ENCODE data around the gene WDR11.

The WDR11 gene

DNA sequence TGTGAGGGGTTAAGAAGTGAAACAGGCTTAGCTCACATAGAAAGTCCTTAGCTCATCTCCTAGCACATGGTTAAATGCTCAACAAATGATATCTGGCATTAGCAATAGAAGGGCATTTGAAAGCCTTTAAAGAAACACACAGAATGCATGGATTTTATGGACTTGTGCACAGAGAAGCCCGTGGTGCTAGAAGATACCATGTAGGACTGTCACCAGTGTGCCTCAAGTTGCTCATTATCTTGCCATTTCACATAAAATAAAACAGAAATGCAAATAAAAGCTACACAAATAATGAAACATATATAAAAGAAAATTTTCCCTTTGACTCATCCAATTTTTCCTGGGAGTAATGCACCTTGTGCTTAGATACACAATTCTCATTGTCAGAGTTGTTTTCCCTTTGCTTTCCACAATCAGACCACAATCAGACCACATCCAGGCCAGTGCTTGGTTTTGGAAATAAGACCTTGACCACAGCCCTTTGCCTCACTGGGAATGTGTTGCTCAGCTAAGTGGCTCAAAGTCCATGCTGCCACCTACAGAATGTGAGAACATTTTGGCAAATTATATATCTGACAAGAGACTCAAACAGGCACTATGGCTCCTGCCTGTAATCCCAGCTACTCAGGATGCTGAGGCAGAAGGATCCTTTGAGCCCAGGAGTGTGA is 9.5 kb upstream of the WDR11 start:
- Histone ChIP-seq H3K27me3 (ENCODE audit: control insufficient read depth in 1 of 2, insufficient read depth in 2 of 2, low read length in 2 of 2) (no peaks in the 10 kb centered on the region), H3K36me3 (ENCODE audit: control insufficient read depth in 1 of 2, insufficient read depth in 2 of 2, low read length in 2 of 2) (no peaks in the 10 kb centered on the region), H3K9me3 (ENCODE audit: control insufficient read depth in 1 of 2, low read length in 2 of 2) (no peaks in the 10 kb centered on the region), H3K27ac (ENCODE audit: low read depth, low read length) (no peak overlapping the region), H3K9ac (ENCODE audit: low read depth in 1 of 2, low read length in 2 of 2) (no peak overlapping the region), H3K4me1 (ENCODE audit: control insufficient read depth in 1 of 2, insufficient read depth in 2 of 2, low read length in 2 of 2) (peaks cover 0 to 6% of the 10 kb centered on the region in 2 donors), H3K4me3 (ENCODE audit: low read depth in 1 of 2, low read length in 2 of 2) (no peak overlapping the region)

DNA sequence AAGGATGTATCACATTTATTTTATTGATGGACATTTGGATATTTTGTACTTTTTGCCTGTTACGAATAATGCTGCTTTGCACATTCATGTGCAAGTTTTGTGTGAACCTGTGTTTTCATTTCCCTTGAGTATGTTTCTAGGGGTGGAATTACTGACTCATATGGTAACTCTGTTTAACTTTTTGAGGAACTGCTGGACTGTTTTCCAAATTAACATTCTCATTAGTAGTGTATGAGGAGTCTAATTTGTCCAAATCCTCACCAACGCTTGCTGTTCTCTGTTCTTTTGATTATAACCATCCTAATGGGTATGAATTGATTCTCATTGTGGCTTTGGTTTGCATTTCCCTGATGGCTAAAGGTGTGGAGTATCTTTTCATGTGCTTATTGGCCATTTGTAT is 3.2 kb downstream of the WDR11 start:
- Histone ChIP-seq H3K36me3 (ENCODE audit: control insufficient read depth in 1 of 2, insufficient read depth in 2 of 2, low read length in 2 of 2) (peaks cover 5 to 23% of the 10 kb centered on the region in 2 donors), H3K9me3 (ENCODE audit: control insufficient read depth in 1 of 2, low read length in 2 of 2) (no peaks in the 10 kb centered on the region), H3K27ac (ENCODE audit: low read depth, low read length) (no peak overlapping the region), H3K27me3 (ENCODE audit: control insufficient read depth in 1 of 2, insufficient read depth in 2 of 2, low read length in 2 of 2) (no peaks in the 10 kb centered on the region), H3K4me3 (ENCODE audit: low read depth in 1 of 2, low read length in 2 of 2) (no peak overlapping the region), H3K9ac (ENCODE audit: low read depth in 1 of 2, low read length in 2 of 2) (no peak overlapping the region), H3K4me1 (ENCODE audit: control insufficient read depth in 1 of 2, insufficient read depth in 2 of 2, low read length in 2 of 2) (peaks cover 5 to 17% of the 10 kb centered on the region in 2 donors)

DNA sequence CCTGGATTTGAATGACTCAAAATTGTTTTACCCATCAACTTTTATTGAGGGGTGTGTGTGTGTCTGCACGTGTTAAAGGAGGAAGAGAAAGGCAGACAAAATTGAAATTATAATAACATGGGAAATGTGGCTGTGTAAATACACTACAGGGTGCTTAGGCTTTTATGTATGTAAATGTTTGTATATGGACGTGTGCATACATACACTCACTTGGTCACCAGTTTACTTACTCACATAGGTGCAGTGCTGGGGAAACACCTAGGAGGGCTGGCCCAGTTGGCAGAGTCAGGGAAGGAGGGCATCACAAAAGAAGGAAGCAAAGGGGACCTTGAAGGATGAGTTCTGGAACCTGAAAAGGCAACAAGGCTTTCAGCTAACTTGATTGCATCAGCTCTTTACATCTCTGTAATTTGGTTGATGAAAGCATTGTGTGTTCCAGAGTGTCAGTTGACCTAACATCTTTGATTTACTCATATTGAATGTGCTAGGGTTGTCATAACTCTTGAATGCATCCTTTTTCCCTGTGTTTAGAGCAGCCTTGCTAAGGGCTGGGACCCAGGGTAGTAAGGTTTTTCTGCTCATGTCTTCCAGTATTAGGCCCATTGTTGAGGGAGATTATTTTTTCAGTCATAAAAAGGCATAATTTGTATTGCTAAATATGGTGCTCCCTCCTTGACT is 10.2 kb downstream of the WDR11 start:
- Histone ChIP-seq H3K36me3 (ENCODE audit: control insufficient read depth in 1 of 2, insufficient read depth in 2 of 2, low read length in 2 of 2) (peaks cover 12 to 53% of the 10 kb centered on the region in 2 donors), H3K27ac (ENCODE audit: low read depth, low read length) (no peak overlapping the region), H3K9ac (ENCODE audit: low read depth in 1 of 2, low read length in 2 of 2) (no peak overlapping the region), H3K9me3 (ENCODE audit: control insufficient read depth in 1 of 2, low read length in 2 of 2) (no peaks in the 10 kb centered on the region), H3K4me1 (ENCODE audit: control insufficient read depth in 1 of 2, insufficient read depth in 2 of 2, low read length in 2 of 2) (no peaks in the 10 kb centered on the region), H3K27me3 (ENCODE audit: control insufficient read depth in 1 of 2, insufficient read depth in 2 of 2, low read length in 2 of 2) (no peaks in the 10 kb centered on the region), H3K4me3 (ENCODE audit: low read depth in 1 of 2, low read length in 2 of 2) (no peak overlapping the region)

DNA sequence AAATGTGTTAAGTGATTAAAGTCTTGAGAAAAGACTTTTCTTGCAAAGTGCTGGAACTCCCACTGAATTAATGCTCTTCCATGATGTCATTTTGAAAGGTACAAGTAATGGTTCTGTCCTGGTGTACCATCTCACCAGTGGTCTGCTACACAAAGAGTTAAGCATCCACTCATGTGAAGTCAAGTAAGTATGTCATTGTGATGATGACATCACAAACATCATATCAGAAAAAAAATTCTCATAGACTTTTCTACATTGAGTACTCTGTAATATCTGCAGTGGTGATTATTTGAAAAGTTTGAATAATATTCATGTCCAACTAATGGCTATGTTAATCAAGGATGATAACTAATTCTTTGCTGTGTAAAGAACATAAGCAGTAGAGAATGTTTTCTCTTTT is 22.6 kb downstream of the WDR11 start:
- Histone ChIP-seq H3K27me3 (ENCODE audit: control insufficient read depth in 1 of 2, insufficient read depth in 2 of 2, low read length in 2 of 2) (no peaks in the 10 kb centered on the region), H3K4me1 (ENCODE audit: control insufficient read depth in 1 of 2, insufficient read depth in 2 of 2, low read length in 2 of 2) (no peaks in the 10 kb centered on the region), H3K36me3 (ENCODE audit: control insufficient read depth in 1 of 2, insufficient read depth in 2 of 2, low read length in 2 of 2) (peaks cover 26 to 47% of the 10 kb centered on the region in 2 donors), H3K4me3 (ENCODE audit: low read depth in 1 of 2, low read length in 2 of 2) (no peak overlapping the region), H3K9ac (ENCODE audit: low read depth in 1 of 2, low read length in 2 of 2) (no peak overlapping the region), H3K27ac (ENCODE audit: low read depth, low read length) (no peak overlapping the region), H3K9me3 (ENCODE audit: control insufficient read depth in 1 of 2, low read length in 2 of 2) (no peaks in the 10 kb centered on the region)

DNA sequence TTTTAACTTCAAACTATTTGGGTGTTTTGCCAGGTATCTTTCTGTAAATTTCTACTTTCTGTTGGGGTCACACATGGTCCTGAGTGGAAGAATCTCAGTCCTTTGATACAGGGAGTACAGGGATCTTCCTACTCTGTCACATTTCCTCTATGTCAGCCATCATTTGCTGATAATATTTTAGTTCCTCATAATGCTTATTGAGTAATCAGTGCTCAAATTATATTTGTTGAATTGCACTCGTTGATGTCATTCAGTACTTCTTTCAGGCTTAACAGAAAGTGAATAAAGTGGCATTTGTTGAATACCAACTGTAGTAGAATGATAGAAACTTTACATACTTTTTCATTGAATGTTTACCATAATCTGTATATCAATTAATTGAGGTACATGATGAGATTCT is 31.9 kb downstream of the WDR11 start:
- Histone ChIP-seq H3K27me3 (ENCODE audit: control insufficient read depth in 1 of 2, insufficient read depth in 2 of 2, low read length in 2 of 2) (no peaks in the 10 kb centered on the region), H3K9me3 (ENCODE audit: control insufficient read depth in 1 of 2, low read length in 2 of 2) (no peaks in the 10 kb centered on the region), H3K4me3 (ENCODE audit: low read depth in 1 of 2, low read length in 2 of 2) (no peak overlapping the region), H3K36me3 (ENCODE audit: control insufficient read depth in 1 of 2, insufficient read depth in 2 of 2, low read length in 2 of 2) (peaks cover 15 to 26% of the 10 kb centered on the region in 2 donors), H3K9ac (ENCODE audit: low read depth in 1 of 2, low read length in 2 of 2) (no peak overlapping the region), H3K4me1 (ENCODE audit: control insufficient read depth in 1 of 2, insufficient read depth in 2 of 2, low read length in 2 of 2) (no peaks in the 10 kb centered on the region), H3K27ac (ENCODE audit: low read depth, low read length) (no peak overlapping the region)

DNA sequence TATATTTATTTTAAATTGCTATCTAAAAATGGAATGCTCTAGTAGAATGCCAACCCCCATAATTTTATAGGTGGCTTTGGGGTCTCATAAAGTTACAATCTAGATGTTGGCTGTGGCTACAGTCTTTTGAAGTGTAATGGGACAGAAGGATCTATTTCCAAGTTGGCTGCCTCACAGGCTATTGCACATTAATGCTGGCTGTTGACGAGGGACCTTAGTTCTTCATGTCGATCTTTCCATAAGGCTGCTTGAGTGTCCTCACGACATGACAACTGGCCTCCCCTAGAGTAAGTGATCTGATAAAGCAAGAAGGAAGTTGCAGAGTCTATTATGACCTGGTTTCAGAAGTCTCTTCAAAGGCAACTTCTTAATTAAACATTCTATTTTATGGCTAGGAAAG is 36.3 kb downstream of the WDR11 start:
- Histone ChIP-seq H3K9me3 (ENCODE audit: control insufficient read depth in 1 of 2, low read length in 2 of 2) (no peaks in the 10 kb centered on the region), H3K27me3 (ENCODE audit: control insufficient read depth in 1 of 2, insufficient read depth in 2 of 2, low read length in 2 of 2) (no peaks in the 10 kb centered on the region), H3K4me1 (ENCODE audit: control insufficient read depth in 1 of 2, insufficient read depth in 2 of 2, low read length in 2 of 2) (no peaks in the 10 kb centered on the region), H3K36me3 (ENCODE audit: control insufficient read depth in 1 of 2, insufficient read depth in 2 of 2, low read length in 2 of 2) (peaks cover 14 to 46% of the 10 kb centered on the region in 2 donors), H3K4me3 (ENCODE audit: low read depth in 1 of 2, low read length in 2 of 2) (no peak overlapping the region), H3K27ac (ENCODE audit: low read depth, low read length) (no peak overlapping the region), H3K9ac (ENCODE audit: low read depth in 1 of 2, low read length in 2 of 2) (no peak overlapping the region)

DNA sequence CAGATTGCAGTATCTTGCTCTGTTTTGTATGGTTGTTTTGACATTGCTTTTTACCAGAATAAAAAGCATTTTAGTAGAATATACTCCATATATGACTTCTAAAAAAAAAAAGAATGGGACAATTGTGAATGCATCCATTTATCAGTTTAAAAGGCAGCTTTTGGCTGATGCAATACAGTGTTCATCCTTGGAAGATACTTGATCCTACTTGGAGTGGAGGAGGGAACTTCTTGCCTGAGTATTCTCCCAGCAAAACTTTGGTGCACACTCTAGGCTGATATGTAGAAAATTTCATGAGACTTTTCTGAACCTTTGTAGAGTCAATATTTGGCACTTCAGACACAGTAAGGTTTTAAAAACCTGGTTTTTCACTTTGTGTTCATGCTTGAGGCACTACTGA is 40.2 kb downstream of the WDR11 start:
- Histone ChIP-seq H3K4me3 (ENCODE audit: low read depth in 1 of 2, low read length in 2 of 2) (no peak overlapping the region), H3K36me3 (ENCODE audit: control insufficient read depth in 1 of 2, insufficient read depth in 2 of 2, low read length in 2 of 2) (peaks cover 11 to 49% of the 10 kb centered on the region in 2 donors), H3K27me3 (ENCODE audit: control insufficient read depth in 1 of 2, insufficient read depth in 2 of 2, low read length in 2 of 2) (no peaks in the 10 kb centered on the region), H3K4me1 (ENCODE audit: control insufficient read depth in 1 of 2, insufficient read depth in 2 of 2, low read length in 2 of 2) (no peaks in the 10 kb centered on the region), H3K9ac (ENCODE audit: low read depth in 1 of 2, low read length in 2 of 2) (no peak overlapping the region), H3K9me3 (ENCODE audit: control insufficient read depth in 1 of 2, low read length in 2 of 2) (no peaks in the 10 kb centered on the region), H3K27ac (ENCODE audit: low read depth, low read length) (no peak overlapping the region)

DNA sequence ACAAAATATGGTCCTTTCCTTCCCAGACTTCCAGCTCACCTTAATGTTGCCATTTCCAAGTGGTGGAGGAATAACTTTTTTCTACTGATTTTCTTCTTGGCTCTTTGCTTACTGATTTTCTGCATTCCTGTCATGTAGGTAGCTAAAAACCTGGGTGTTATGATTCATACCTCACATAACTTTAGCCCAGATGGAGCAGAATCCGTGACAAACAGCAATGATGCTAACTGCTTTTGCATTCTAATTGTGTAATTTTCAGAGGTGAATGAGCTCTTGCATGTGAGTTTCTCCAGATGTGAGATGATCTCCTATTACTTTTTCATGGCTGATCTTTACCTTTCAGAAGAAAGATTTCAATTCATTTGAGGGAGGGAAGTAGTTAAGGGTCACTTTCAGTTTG is 43.4 kb downstream of the WDR11 start:
- Histone ChIP-seq H3K36me3 (ENCODE audit: control insufficient read depth in 1 of 2, insufficient read depth in 2 of 2, low read length in 2 of 2) (peaks cover 9 to 56% of the 10 kb centered on the region in 2 donors), H3K9me3 (ENCODE audit: control insufficient read depth in 1 of 2, low read length in 2 of 2) (no peaks in the 10 kb centered on the region), H3K27me3 (ENCODE audit: control insufficient read depth in 1 of 2, insufficient read depth in 2 of 2, low read length in 2 of 2) (no peaks in the 10 kb centered on the region)

DNA sequence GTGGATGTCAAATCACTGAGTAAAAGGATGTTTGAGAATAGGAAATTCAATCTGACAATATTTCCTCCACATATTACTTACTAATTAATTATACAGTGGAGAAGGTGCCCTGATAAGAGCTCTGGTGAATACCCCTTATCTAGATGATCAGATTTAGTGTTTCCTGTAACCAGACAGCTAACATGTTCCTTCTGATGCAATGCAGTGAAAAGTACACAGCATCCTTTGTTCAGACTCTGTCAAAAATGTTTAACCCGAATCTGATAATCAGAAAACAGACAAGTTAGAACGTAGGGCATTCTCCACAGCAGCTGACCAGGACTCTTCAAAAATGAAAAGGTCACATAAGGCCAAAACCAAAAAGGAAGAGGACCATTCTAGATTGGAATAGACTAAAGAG is 46.2 kb downstream of the WDR11 start:
- no peak overlapping the region for H3K27ac ChIP-seq (ENCODE audit: low read depth, low read length)
- no peaks in the 10 kb centered on the region for H3K4me1 ChIP-seq (ENCODE audit: control insufficient read depth in 1 of 2, insufficient read depth in 2 of 2, low read length in 2 of 2)
- peaks cover 21 to 54% of the 10 kb centered on the region in 2 donors for H3K36me3 ChIP-seq (ENCODE audit: control insufficient read depth in 1 of 2, insufficient read depth in 2 of 2, low read length in 2 of 2)
- no peaks in the 10 kb centered on the region for H3K9me3 ChIP-seq (ENCODE audit: control insufficient read depth in 1 of 2, low read length in 2 of 2)
- H3K27me3 ChIP-seq (ENCODE audit: control insufficient read depth in 1 of 2, insufficient read depth in 2 of 2, low read length in 2 of 2) = no peaks in the 10 kb centered on the region
- no peak overlapping the region for H3K4me3 ChIP-seq (ENCODE audit: low read depth in 1 of 2, low read length in 2 of 2)
- H3K9ac ChIP-seq (ENCODE audit: low read depth in 1 of 2, low read length in 2 of 2) = no peak overlapping the region

More for the DNA sequence above, 43.4 kb downstream of the WDR11 start:
- Histone ChIP-seq H3K9ac (ENCODE audit: low read depth in 1 of 2, low read length in 2 of 2) (no peak overlapping the region), H3K4me3 (ENCODE audit: low read depth in 1 of 2, low read length in 2 of 2) (no peak overlapping the region), H3K4me1 (ENCODE audit: control insufficient read depth in 1 of 2, insufficient read depth in 2 of 2, low read length in 2 of 2) (no peaks in the 10 kb centered on the region), H3K27ac (ENCODE audit: low read depth, low read length) (no peak overlapping the region)

DNA sequence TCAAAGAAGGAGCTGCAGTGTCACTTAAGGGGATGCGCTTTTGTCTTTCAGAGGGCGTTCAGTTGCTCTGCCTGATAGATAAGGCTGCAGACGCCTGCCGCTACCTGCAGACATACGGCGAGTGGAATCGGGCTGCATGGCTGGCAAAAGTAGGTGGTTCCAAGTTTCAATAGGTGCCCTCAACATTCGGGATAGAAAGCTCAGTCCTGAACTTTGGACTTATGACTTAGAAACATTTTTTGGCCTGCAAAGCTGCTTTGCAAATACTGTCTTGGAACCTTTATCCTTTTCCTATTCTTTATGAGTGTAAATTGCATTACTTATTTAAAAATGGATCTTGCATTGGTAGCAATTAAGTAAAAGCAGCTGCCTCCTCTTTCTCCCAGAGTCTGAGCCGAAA is 54.1 kb downstream of the WDR11 start:
- no peak overlapping the region for H3K4me3 ChIP-seq (ENCODE audit: low read depth in 1 of 2, low read length in 2 of 2)
- H3K4me1 ChIP-seq (ENCODE audit: control insufficient read depth in 1 of 2, insufficient read depth in 2 of 2, low read length in 2 of 2) = no peaks in the 10 kb centered on the region
- H3K9me3 ChIP-seq (ENCODE audit: control insufficient read depth in 1 of 2, low read length in 2 of 2) = peaks cover 2 to 6% of the 10 kb centered on the region in 2 donors
- H3K27me3 ChIP-seq (ENCODE audit: control insufficient read depth in 1 of 2, insufficient read depth in 2 of 2, low read length in 2 of 2) = no peaks in the 10 kb centered on the region
- no peak overlapping the region for H3K9ac ChIP-seq (ENCODE audit: low read depth in 1 of 2, low read length in 2 of 2)
- H3K27ac ChIP-seq (ENCODE audit: low read depth, low read length) = no peak overlapping the region
- H3K36me3 ChIP-seq (ENCODE audit: control insufficient read depth in 1 of 2, insufficient read depth in 2 of 2, low read length in 2 of 2) = peaks cover 72 to 91% of the 10 kb centered on the region in 2 donors

Data from duodenal mucosa (tissue), 2 donors.